SH-SY5Y (cell line): Measurements from ENCODE around the gene ARL4C.

Experiments
- GATA2 ChIP-seq: IDR thresholded peaks from 2 replicates; pipeline ENCODE4 v1.6.1; 2011; ENCODE audit warnings: mild to moderate bottlenecking, low read depth, low read length
- GATA3 ChIP-seq: IDR thresholded peaks from 2 replicates; pipeline ENCODE4 v1.6.1; 2011; ENCODE audit warnings: low read depth, mild to moderate bottlenecking, low read length, moderate library complexity

DNA sequence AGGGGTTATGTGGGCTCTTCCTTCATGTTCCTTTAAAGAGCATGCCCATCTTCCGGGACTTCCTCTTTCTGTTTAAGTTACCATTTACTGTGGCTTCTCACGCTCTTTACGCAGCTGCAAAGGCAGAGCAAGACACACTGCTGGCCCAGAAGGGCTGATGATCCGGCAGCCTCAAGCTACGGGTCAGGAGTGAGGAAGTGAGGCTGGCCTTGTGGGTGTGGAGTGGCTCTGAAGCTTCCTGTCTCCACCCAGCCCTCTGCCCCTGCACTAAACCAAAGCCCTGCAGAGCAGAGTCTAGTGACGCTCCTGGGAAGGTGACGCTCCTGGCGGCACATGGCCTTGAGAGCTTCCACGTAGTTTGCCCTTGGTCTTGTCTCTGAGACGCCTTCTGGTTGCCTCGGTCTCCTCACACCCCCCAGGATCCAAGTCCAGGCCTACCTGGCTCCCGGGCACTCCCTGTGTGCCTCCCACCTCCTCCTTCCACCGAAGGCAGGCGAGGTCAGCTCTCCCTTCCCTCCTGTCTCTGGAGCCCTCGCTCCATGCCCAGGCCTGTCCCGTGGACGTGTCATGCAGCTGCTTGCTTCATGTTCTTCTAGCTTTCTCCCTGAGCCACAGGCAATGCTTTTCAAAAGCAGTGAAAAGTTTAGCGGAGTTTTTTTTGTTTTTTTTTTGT lies 50.3 kb downstream of the ARL4C start:
- no peak for TF ChIP-seq GATA3
- no peak for TF ChIP-seq GATA2
